ENCODE measurements around the gene ASB3. TPM values are rescaled to one million over a fixed set of nuclear protein-coding genes. Genes with fewer than 3 reads are reported as not detected.
"Not testable (repeated sequence)": the region's sequence is repeated elsewhere in the genome, so short reads cannot be mapped to it uniquely, and the experiment has no call there.

Gene ASB3
- polyA plus RNA-seq, 1 donor from 2014 or later, result 60.4 TPM

- TF ChIP-seq REST (IDR thresholded peaks at IDR 0.05; ENCODE audit: borderline replicate concordance) (peak; percentile 23), RAD21 (conservative IDR thresholded peaks at IDR 0.05) (no peak), CTCF (IDR thresholded peaks at IDR 0.05; ENCODE audit: poor library complexity, severe bottlenecking) (peak; percentile 58), POLR2AphosphoS5 (IDR thresholded peaks at IDR 0.05) (peak; percentile 63), MXI1 (conservative IDR thresholded peaks at IDR 0.05; ENCODE audit: poor library complexity, severe bottlenecking) (peak; percentile 84), TAF1 (IDR thresholded peaks at IDR 0.05; ENCODE audit: low read depth) (no peak)
- no peaks in the 10 kb centered on the region for H4K20me1 ChIP-seq (ENCODE audit: insufficient read depth)
- H3K9me3 ChIP-seq (ENCODE audit: low read length), result no peaks in the 10 kb centered on the region
- peak within 1 kb of the TSS; percentile 81 for H3K4me3 ChIP-seq (ENCODE audit: low read length)
- peak within 1 kb of the TSS; percentile 76 for H3K9ac ChIP-seq (ENCODE audit: low read length)
- peak within 1 kb of the TSS; percentile 84 for H3K27ac ChIP-seq (ENCODE audit: low read length)
- peak within 1 kb of the TSS; percentile 85 for H3K4me2 ChIP-seq (ENCODE audit: low read length)
- H3K9me2 ChIP-seq (ENCODE audit: insufficient read depth, low read length), result no peaks in the 10 kb centered on the region
- H3K36me3 ChIP-seq (ENCODE audit: insufficient read depth, low read length), result no peaks in the 10 kb centered on the region
- peak within 1 kb of the TSS; percentile 89 for H2AFZ ChIP-seq (ENCODE audit: low read depth, low read length)
- H3F3A ChIP-seq (ENCODE audit: insufficient read depth, low read length, poor library complexity, severe bottlenecking), result no peaks in the 10 kb centered on the region
- H3K27me3 ChIP-seq (ENCODE audit: insufficient read depth, low read depth, low read length), result no peaks in the 10 kb centered on the region
- H3K79me2 ChIP-seq (replicated peaks; ENCODE audit: insufficient read depth, low read length), result peaks cover 14% of the 10 kb centered on the region
These were observed 19.1 kb downstream of the ASB3 start, which contains the start of gene CHAC2 for GRCh38 chr2:53767405-53768241. TSS of gene CHAC2 (plus strand) at chr2:53767804. CDS start at chr2:53767887, 83 bp downstream.

GRCh38 chr2:53765767-53766166 lies 21.0 kb downstream of the ASB3 start:
- Histone ChIP-seq H3K9me3 (ENCODE audit: low read length) (no peaks in the 10 kb centered on the region), H3K27ac (ENCODE audit: low read length) (no peak overlapping the region), H3K9me2 (ENCODE audit: insufficient read depth, low read length) (no peaks in the 10 kb centered on the region), H3K79me2 (replicated peaks; ENCODE audit: insufficient read depth, low read length) (peaks cover 14% of the 10 kb centered on the region), H3F3A (ENCODE audit: insufficient read depth, low read length, poor library complexity, severe bottlenecking) (no peaks in the 10 kb centered on the region), H2AFZ (ENCODE audit: low read depth, low read length) (no peak overlapping the region), H3K4me2 (ENCODE audit: low read length) (no peak overlapping the region), H4K20me1 (ENCODE audit: insufficient read depth) (no peaks in the 10 kb centered on the region), H3K4me3 (ENCODE audit: low read length) (no peak overlapping the region), H3K27me3 (ENCODE audit: insufficient read depth, low read depth, low read length) (no peaks in the 10 kb centered on the region), H3K36me3 (ENCODE audit: insufficient read depth, low read length) (no peaks in the 10 kb centered on the region), H3K9ac (ENCODE audit: low read length) (no peak overlapping the region)
- TF ChIP-seq EP300 (conservative IDR thresholded peaks at IDR 0.05; ENCODE audit: poor library complexity, severe bottlenecking), result no peak
- no peak for TF ChIP-seq RAD21 (conservative IDR thresholded peaks at IDR 0.05)
- TF ChIP-seq REST (IDR thresholded peaks at IDR 0.05; ENCODE audit: borderline replicate concordance), result no peak
- TF ChIP-seq POLR2AphosphoS5 (IDR thresholded peaks at IDR 0.05), result no peak
- TF ChIP-seq CTCF (IDR thresholded peaks at IDR 0.05; ENCODE audit: poor library complexity, severe bottlenecking), result no peak
- TF ChIP-seq SMC3 (conservative IDR thresholded peaks at IDR 0.05; ENCODE audit: poor library complexity), result no peak
- TF ChIP-seq EZH2 (IDR thresholded peaks at IDR 0.05; ENCODE audit: borderline replicate concordance, insufficient read depth, low read length, poor library complexity, severe bottlenecking), result no peak

- H3K9ac ChIP-seq (ENCODE audit: low read length); H3F3A ChIP-seq (ENCODE audit: insufficient read depth, low read length, poor library complexity, severe bottlenecking); H3K36me3 ChIP-seq (ENCODE audit: insufficient read depth, low read length); H3K79me2 ChIP-seq (replicated peaks; ENCODE audit: insufficient read depth, low read length); H3K4me3 ChIP-seq (ENCODE audit: low read length); H3K9me2 ChIP-seq (ENCODE audit: insufficient read depth, low read length); H3K27me3 ChIP-seq (ENCODE audit: insufficient read depth, low read depth, low read length); H3K27ac ChIP-seq (ENCODE audit: low read length); H2AFZ ChIP-seq (ENCODE audit: low read depth, low read length); H3K4me2 ChIP-seq (ENCODE audit: low read length); H4K20me1 ChIP-seq (ENCODE audit: insufficient read depth); H3K9me3 ChIP-seq (ENCODE audit: low read length): not testable (repeated sequence)
These were observed 29.5 kb downstream of the ASB3 start for GRCh38 chr2:53757206-53757605.

Measured in neural cell (in vitro differentiated cells).